WTC11 (cell line): ENCODE data around the gene CMTM7.
A peak's percentile ranks its signal among the peaks of the same experiment; 100 is the strongest.

Experiments used
- CTCF ChIP-seq: fragments of 200-600 bp; IDR thresholded peaks from 2 replicates; pipeline ENCODE4 v1.8.0; 2022; ENCODE audit warnings: antibody characterized with exemption
- ELF4 ChIP-seq: sonication (generic); formaldehyde crosslinking; IDR thresholded peaks from 2 replicates; pipeline ENCODE4 v1.8.1; 2022; ENCODE audit warnings: low read depth, mild to moderate bottlenecking, moderate library complexity, missing genetic modification reagents
- FOXJ3 ChIP-seq: sonication (generic); formaldehyde crosslinking; IDR thresholded peaks from 2 replicates; pipeline ENCODE4 v1.9.0; 2021; ENCODE audit warnings: missing genetic modification reagents, mild to moderate bottlenecking, borderline replicate concordance
- NR3C1 ChIP-seq: sonication (generic); formaldehyde crosslinking; conservative IDR thresholded peaks from 2 replicates; pipeline ENCODE4 v1.8.1; 2023; ENCODE audit warnings: low read depth, mild to moderate bottlenecking, missing genetic modification reagents
- ZNF317 ChIP-seq: sonication (generic); formaldehyde crosslinking; IDR thresholded peaks from 2 replicates; pipeline ENCODE4 v1.8.1; 2023; ENCODE audit warnings: low read depth, mild to moderate bottlenecking, moderate library complexity, missing genetic modification reagents, borderline replicate concordance
- ZSCAN18 ChIP-seq: fragments of 250-450 bp; sonication (Bioruptor Pico); IDR thresholded peaks from 2 replicates; pipeline ENCODE4 v2.1.2; 2022; ENCODE audit warnings: mild to moderate bottlenecking, moderate library complexity
- TF ChIP-seq, protein P1 (sequence below): sonication (generic); formaldehyde crosslinking; IDR thresholded peaks from 2 replicates; pipeline ENCODE4 v1.8.0; 2023; ENCODE audit warnings: mild to moderate bottlenecking, missing genetic modification reagents

DNA sequence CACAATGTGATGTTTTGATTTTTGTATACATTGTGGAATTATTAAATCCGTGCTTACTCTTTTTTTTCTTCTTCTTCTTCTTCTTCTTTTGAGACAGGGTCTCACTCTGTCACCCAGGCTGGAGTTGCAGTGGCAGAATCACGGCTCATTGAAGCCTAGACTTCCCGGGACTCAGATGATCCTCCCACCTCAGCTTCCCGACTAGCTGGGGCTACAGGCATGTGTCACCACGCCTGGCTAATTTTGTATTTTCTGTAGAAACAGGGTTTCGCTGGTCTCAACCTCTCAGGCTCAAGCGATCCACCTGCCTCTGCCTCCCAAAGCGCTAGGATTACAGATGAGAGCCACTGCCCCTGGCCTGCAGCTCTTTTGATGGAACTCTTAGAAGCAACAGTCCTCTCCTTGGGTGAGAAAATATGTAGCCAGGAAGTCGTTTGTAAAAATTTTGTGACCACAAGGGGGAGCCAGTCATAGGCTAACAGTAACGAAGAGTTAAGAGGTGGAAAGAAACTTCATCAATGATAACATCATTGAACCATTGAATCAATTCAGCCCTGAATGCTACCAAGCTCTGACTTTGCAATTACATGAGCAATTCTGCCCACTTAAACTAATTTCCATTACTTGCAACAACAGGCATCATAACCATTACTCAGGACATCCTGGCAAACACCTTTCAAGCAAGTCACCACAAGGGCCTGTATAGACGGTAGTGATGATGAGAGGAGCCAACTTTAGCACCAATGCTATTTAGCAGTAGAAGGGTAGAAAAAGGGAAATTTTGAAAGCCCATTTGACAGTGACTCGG, 16.7 kb upstream of the CMTM7 start:
- TF ChIP-seq CTCF (peak; percentile 67), FOXJ3 (CRISPR knock-in tag) (no peak), ZNF317 (CRISPR knock-in tag) (no peak), ZSCAN18 (CRISPR knock-in tag) (no peak), NR3C1 (CRISPR knock-in tag) (no peak), ELF4 (CRISPR knock-in tag) (no peak)
- TF ChIP-seq, protein P1, sequence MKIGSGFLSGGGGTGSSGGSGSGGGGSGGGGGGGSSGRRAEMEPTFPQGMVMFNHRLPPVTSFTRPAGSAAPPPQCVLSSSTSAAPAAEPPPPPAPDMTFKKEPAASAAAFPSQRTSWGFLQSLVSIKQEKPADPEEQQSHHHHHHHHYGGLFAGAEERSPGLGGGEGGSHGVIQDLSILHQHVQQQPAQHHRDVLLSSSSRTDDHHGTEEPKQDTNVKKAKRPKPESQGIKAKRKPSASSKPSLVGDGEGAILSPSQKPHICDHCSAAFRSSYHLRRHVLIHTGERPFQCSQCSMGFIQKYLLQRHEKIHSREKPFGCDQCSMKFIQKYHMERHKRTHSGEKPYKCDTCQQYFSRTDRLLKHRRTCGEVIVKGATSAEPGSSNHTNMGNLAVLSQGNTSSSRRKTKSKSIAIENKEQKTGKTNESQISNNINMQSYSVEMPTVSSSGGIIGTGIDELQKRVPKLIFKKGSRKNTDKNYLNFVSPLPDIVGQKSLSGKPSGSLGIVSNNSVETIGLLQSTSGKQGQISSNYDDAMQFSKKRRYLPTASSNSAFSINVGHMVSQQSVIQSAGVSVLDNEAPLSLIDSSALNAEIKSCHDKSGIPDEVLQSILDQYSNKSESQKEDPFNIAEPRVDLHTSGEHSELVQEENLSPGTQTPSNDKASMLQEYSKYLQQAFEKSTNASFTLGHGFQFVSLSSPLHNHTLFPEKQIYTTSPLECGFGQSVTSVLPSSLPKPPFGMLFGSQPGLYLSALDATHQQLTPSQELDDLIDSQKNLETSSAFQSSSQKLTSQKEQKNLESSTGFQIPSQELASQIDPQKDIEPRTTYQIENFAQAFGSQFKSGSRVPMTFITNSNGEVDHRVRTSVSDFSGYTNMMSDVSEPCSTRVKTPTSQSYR (CRISPR knock-in tag), result no peak
